Measurements from ENCODE around the gene CNTNAP4.

- TF ChIP-seq CTCF (IDR thresholded peaks at IDR 0.05; ENCODE audit: poor library complexity): no peak
- no peak for TF ChIP-seq EZH2 (IDR thresholded peaks at IDR 0.05; ENCODE audit: borderline replicate concordance)
- TF ChIP-seq EZH2phosphoT487 (IDR thresholded peaks at IDR 0.05; ENCODE audit: low read depth, severe bottlenecking, unreplicated experiment): no peak
These were observed 94.2 kb downstream of the CNTNAP4 start for GRCh38 chr16:76371441-76371840.
